ENCODE measurements around the gene SIAH1.
"Not testable (repeated sequence)": the region's sequence is repeated elsewhere in the genome, so short reads cannot be mapped to it uniquely, and the experiment has no call there.

SIAH1 gene, protein sequence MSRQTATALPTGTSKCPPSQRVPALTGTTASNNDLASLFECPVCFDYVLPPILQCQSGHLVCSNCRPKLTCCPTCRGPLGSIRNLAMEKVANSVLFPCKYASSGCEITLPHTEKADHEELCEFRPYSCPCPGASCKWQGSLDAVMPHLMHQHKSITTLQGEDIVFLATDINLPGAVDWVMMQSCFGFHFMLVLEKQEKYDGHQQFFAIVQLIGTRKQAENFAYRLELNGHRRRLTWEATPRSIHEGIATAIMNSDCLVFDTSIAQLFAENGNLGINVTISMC

GRCh38 chr16:48385253-48386150, at the start of gene SIAH1:
SIAH1 (minus strand) TSS chr16:48385413; CDS start chr16:48362428, 22,985 bp downstream.
- peak; percentile 97 for DNase-seq (ENCODE audit: low read depth, low spot score)

- no peak for DNase-seq (ENCODE audit: low read depth, low spot score)
Observed at GRCh38 chr16:48434653-48435317, 49.6 kb upstream of the SIAH1 start.

DNA sequence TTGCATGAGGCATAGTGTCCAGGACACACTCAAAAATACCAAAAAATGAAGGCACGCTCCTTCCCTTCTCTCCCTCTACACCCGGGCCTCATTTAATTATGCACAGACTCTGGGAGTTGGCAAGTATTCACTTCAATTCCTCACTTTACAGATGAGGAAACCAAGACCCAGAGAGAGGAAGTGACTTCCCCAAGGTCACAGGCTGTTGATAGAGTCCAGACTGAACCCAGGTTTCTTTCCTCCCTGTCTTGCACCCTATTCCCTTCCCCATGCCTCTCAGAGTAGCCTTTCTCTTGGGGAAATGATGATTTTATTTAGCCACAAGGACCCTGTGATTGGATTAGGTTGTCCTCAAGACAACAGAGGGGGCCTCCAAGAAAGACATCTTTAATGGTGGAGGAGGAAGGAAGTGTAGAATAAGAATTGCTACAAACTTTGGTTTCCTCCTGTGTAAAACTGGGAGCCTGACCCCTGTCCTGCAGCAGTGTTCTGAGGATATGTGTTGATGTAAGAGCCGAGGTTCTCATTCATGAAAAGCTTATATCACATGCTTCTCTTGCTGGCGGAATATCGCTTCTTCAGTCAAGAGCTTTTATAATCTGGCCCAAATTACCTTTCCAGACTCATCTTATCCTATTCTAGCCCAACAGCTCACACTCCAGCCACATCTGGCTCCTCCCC, 48.8 kb upstream of the SIAH1 start:
- no peak for DNase-seq (ENCODE audit: low read depth, low spot score)

DNA sequence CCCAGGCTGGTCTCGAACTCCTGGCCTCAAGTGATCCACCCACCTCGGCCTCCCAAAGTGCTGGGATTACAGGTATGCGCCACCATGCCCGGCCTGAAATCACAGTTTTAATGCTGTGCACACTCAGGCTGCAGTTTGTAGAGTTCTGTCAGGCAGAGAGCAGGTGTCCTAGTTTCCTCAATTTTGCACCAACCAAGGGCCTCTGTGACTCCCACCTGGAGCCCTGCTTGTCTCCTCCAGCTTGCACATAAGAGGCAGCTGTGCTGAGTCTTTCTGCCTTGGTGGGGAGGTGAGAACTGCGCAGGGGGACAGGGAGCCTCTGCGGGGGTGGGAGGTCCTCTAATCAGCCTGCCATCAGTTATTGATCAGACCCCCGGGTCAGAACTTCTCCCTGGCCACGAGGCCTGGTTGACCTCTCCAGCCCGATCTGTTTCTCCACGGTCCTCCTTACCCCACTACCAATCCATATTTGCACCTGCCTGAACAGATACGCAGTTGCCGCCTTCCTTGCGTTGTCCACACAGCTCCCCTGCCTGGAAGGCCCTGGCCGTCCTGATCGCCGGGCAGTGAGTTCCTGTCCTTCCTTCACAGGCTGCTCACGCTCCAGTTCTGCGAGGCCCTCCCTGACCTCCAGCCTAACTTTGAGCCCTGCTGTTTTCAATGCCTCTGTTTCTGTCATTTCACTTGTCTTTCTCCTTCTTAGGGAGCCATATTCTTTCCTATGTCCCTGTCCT, 48.1 kb upstream of the SIAH1 start:
- no peak for DNase-seq (ENCODE audit: low read depth, low spot score)

DNA sequence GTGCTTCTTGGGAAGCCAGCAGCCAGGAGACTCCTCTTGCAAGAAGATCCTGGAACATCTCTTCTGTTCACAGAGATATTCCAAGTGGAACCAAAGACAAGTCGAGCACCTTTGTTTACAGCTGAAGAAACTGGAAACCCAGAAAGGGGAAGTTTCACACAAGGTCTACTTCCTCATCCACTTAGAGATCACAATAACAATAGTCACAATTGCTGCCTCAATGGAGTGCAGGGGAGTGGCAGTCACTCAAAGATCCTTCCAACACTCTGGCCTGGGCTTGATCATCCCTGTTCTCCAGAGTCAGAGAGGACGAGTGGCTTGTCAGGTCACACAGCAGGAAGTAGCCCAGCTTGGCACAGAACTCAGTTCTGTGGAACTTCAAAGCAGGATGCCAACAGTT, 46.9 kb upstream of the SIAH1 start:
- no peak for DNase-seq (ENCODE audit: low read depth, low spot score)

DNA sequence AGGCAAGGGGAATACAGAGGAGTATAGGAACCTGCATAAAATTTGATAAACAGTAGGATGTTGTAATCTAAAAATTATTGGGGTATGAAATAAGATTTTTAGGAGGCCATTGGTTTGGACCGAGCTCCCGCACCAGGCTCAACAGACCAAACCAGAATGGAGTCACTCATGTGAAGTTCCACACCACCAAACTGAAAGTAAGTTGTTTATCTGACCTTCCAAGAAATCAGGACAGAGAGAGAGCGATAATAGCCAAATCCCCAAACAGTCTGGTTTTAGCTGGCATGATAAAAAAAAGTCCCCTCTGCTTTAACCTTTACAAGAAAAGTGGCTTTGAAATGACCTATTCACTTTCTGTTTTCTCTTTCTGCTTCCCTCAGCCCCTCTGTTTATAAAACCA, 45.7 kb upstream of the SIAH1 start:
- DNase-seq (ENCODE audit: low read depth, low spot score): no peak

- peak; percentile 66 for DNase-seq (ENCODE audit: low read depth, low spot score)
Observed at GRCh38 chr16:48426244-48427141, 41.3 kb upstream of the SIAH1 start.

DNA sequence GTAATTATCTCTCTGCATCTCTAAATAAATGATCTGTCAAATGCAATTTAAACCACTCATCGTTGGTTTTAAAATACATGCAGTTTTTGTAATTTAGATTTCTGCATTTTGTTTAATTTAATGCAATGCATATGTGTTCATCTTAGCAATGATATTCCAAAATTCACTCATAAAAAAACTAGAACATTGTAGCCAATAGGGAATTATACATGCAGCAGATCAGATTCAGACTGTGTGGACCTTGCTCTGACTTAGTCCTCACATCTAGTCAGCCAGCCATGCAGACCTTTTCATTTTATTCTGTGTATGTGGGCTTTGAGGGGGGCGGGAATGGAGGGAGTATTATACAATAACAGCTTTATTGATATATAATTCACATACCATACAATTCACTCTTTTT, 37.3 kb upstream of the SIAH1 start:
- DNase-seq (ENCODE audit: low read depth, low spot score): no peak

GRCh38 chr16:48421741-48422140, 36.5 kb upstream of the SIAH1 start:
- no peak for DNase-seq (ENCODE audit: low read depth, low spot score)

- DNase-seq (ENCODE audit: low read depth, low spot score): no peak
Observed at GRCh38 chr16:48420437-48420836, 35.2 kb upstream of the SIAH1 start.

DNA sequence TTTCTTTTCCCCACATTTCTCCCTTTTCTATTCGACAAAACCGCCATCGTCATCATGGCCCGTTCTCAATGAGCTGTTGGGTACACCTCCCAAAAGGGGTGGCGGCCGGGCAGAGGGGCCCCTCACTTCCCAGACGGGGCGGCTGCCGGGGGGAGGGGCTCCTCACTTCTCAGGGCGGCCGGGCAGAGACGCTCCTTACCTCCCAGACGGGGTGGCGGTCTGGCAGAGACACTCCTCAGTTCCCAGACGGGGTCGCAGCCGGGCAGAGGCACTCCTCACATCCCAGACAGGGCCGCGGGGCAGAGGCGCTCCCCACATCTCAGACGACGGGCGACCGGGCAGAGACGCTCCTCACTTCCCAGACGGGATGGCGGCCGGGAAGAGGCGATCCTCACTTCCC, 31.4 kb upstream of the SIAH1 start:
- not testable (repeated sequence) for DNase-seq (ENCODE audit: low read depth, low spot score)

GRCh38 chr16:48413272-48413671, 28.1 kb upstream of the SIAH1 start:
- no peak for DNase-seq (ENCODE audit: low read depth, low spot score)

- DNase-seq (ENCODE audit: low read depth, low spot score): peak; percentile 78
Observed at GRCh38 chr16:48409839-48410632, 24.8 kb upstream of the SIAH1 start.

DNA sequence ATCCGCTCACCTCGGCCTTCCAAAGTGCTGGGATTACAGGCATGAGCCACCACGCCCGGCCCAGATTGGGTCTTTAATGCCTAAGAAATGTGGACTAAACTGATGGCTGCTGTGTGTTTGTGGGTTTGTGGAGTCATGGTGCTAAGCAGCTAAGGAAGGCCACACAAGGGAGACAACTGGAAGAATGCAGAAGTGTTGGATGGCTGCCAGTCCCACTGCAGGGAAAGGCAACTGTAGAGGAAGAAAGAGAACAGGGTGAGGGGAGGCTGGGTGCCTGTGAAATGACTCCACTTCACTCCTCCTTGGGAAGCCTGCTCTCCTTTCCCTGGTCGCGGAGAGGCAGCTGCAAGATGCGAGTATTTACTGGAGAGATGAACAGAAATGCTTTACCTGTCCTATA, 23.5 kb upstream of the SIAH1 start:
- DNase-seq (ENCODE audit: low read depth, low spot score): peak; percentile 86

DNA sequence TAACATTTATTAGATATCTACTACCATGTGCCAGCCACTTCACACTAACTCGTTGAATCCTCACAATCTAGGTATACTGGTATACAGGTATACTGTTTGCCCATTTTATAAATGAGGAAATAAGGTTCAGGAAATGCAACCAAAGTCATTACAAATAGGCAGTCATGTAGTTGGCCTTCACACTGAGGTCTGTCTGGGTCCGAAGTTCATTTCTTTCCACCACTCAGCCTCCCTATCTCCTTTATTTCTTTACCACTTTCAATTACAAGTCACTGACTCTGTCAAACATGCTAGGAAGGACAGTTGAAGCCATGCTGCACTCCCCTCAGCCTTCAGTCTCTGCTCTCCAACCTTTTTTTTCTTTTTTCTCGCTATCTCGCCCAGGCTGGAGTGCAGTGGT, 20.7 kb upstream of the SIAH1 start:
- DNase-seq (ENCODE audit: low read depth, low spot score): no peak

- no peak for DNase-seq (ENCODE audit: low read depth, low spot score)
Observed at GRCh38 chr16:48405153-48405552, 19.9 kb upstream of the SIAH1 start.

GRCh38 chr16:48402547-48402946, 17.3 kb upstream of the SIAH1 start:
- not testable (repeated sequence) for DNase-seq (ENCODE audit: low read depth, low spot score)

GRCh38 chr16:48395375-48395774, 10.2 kb upstream of the SIAH1 start:
- DNase-seq (ENCODE audit: low read depth, low spot score): no peak

DNA sequence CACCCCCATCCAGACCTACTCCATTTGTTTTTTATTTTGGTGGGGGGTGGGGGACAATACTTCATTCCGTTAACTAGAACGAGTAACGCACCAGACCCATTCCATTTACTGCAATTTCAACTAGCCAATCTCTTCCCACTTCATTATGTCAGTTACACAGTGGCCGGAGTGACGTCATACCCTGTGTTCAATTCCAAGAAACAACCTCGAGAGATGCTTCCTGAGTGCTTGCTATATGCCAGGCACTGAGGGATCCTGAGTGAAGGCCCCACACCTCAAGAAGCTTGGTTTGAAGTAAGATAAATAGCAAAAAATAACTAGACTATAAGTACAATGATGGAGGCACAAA, 9.1 kb upstream of the SIAH1 start:
- DNase-seq (ENCODE audit: low read depth, low spot score): no peak

Measured in astrocyte of the hippocampus (primary cell).